HG03135 (cell line): ENCODE measurements around the gene CNTN3.

Experiments used
- ATAC-seq: cut with Tn5 transposase; IDR thresholded peaks from one replicate; pipeline ENCODE4 v1.9.1; 2021; ENCODE audit warnings: mild to moderate bottlenecking, moderate library complexity; ENCODE audit not compliant: unreplicated experiment

CNTN3 gene

GRCh38 chr3:74611206-74611605, 3.3 kb downstream of the CNTN3 start:
- ATAC-seq: no peak

GRCh38 chr3:74607803-74608202, 6.7 kb downstream of the CNTN3 start:
- ATAC-seq: no peak

- no peak for ATAC-seq
These were observed 7.5 kb downstream of the CNTN3 start for GRCh38 chr3:74606996-74607395.

GRCh38 chr3:74605437-74605836, 9.0 kb downstream of the CNTN3 start:
- ATAC-seq: no peak

GRCh38 chr3:74603292-74603691, 11.2 kb downstream of the CNTN3 start:
- ATAC-seq: no peak

- ATAC-seq: no peak
These were observed 12.0 kb downstream of the CNTN3 start for GRCh38 chr3:74602471-74602870.

- ATAC-seq: no peak
These were observed 12.7 kb downstream of the CNTN3 start for GRCh38 chr3:74601793-74602192.

- no peak for ATAC-seq
These were observed 14.9 kb downstream of the CNTN3 start for GRCh38 chr3:74599564-74599963.

GRCh38 chr3:74593152-74593551, 21.3 kb downstream of the CNTN3 start:
- ATAC-seq: no peak

- no peak for ATAC-seq
These were observed 22.1 kb downstream of the CNTN3 start for GRCh38 chr3:74592359-74592758.

- no peak for ATAC-seq
These were observed 22.5 kb downstream of the CNTN3 start for GRCh38 chr3:74591946-74592345.

GRCh38 chr3:74591342-74591741, 23.1 kb downstream of the CNTN3 start:
- ATAC-seq: no peak

- no peak for ATAC-seq
These were observed 23.7 kb downstream of the CNTN3 start for GRCh38 chr3:74590620-74591262.

- ATAC-seq: no peak
These were observed 29.7 kb downstream of the CNTN3 start for GRCh38 chr3:74584782-74585181.

GRCh38 chr3:74582982-74583381, 31.5 kb downstream of the CNTN3 start:
- ATAC-seq: no peak

GRCh38 chr3:74575857-74576256, 38.6 kb downstream of the CNTN3 start:
- ATAC-seq: no peak

GRCh38 chr3:74571118-74571517, 43.3 kb downstream of the CNTN3 start:
- no peak for ATAC-seq
